Measurements from ENCODE around the gene TBCD. TPM values are rescaled to one million over a fixed set of nuclear protein-coding genes. Genes with fewer than 3 reads are reported as not detected.

The TBCD gene
- total RNA-seq, 1 experiment from 2014 or later, result 129 TPM

DNA sequence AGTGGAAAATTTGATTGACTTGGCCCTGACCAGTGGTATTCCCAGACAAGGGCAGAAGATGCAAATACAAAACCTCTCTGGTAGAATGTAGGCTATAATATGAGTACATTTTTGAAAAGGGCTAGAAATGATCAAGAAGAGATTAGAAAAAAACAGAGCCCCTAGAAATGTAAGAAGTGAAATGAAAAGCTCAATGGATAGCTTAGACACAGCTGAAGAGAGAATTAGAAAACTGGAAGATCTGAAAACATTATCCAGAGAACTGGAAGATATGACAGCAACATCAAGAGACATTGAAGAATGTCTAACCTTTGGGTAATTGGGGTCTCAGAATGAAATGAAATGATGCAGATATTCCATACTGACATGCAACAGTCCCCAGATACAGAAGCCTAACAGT is 193.1 kb downstream of the TBCD start:
- H3K9ac ChIP-seq (ENCODE audit: extremely low read depth, insufficient read length, low read length), result no peak overlapping the region
- H3K4me1 ChIP-seq (ENCODE audit: insufficient read depth, low read length), result no peaks in the 10 kb centered on the region
- H2BK15ac ChIP-seq (ENCODE audit: low read depth, low read length), result no peak overlapping the region
- no peak overlapping the region for H4K91ac ChIP-seq (ENCODE audit: insufficient read length, low read depth, low read length)
- H2BK120ac ChIP-seq (ENCODE audit: low read depth, low read length, poor library complexity, severe bottlenecking), result no peak overlapping the region
- Mint-ChIP-seq H3K27me3 (ENCODE audit: low read depth) (peaks cover 16% of the 10 kb centered on the region), H3K4me3 (no peak overlapping the region), H3K9me3 (peaks cover 74 to 80% of the 10 kb centered on the region in 2 experiments), H3K4me1 (no peaks in the 10 kb centered on the region), H3K36me3 (ENCODE audit: insufficient read depth in 1 of 3, low read depth in 3 of 3) (peaks cover 82 to 92% (median 92%) of the 10 kb centered on the region in 3 experiments), H3K27ac (no peak overlapping the region)
- no peaks in the 10 kb centered on the region for H4K20me1 ChIP-seq (ENCODE audit: control insufficient read depth, insufficient read depth, insufficient read length)
- no peak for DNase-seq
- H2BK12ac ChIP-seq (ENCODE audit: insufficient read length, low read depth, low read length), result no peak overlapping the region
- no peak overlapping the region for H2AK5ac ChIP-seq (ENCODE audit: insufficient read length, low read length)
- peaks cover 72% of the 10 kb centered on the region for H3K9me3 ChIP-seq (ENCODE audit: control insufficient read depth, low read depth, low read length)
- H2BK5ac ChIP-seq (ENCODE audit: insufficient read length, low read length), result no peak overlapping the region
- no peak overlapping the region for H3K27ac ChIP-seq (ENCODE audit: insufficient read length, low read depth, low read length)
- H3K79me1 ChIP-seq (ENCODE audit: insufficient read depth, low read depth, low read length, poor library complexity, severe bottlenecking), result no peaks in the 10 kb centered on the region
- no peaks in the 10 kb centered on the region for H3K79me2 ChIP-seq (ENCODE audit: insufficient read depth, low read length)
- H3K23ac ChIP-seq (ENCODE audit: insufficient read length, low read depth, low read length), result no peak overlapping the region
- no peak overlapping the region for H4K8ac ChIP-seq (replicated peaks; ENCODE audit: insufficient read length, low read depth, low read length)
- no peak overlapping the region for H3K56ac ChIP-seq (ENCODE audit: insufficient read length, low read depth, low read length)
- no peaks in the 10 kb centered on the region for H3K27me3 ChIP-seq (ENCODE audit: insufficient read depth, low read length)
- no peaks in the 10 kb centered on the region for H3K23me2 ChIP-seq (ENCODE audit: insufficient read length, low read depth, low read length, poor library complexity, severe bottlenecking)
- no peak overlapping the region for H2AFZ ChIP-seq (ENCODE audit: low read length)
- no peak overlapping the region for H2BK20ac ChIP-seq (ENCODE audit: low read depth, low read length, poor library complexity, severe bottlenecking)
- no peak overlapping the region for H4K5ac ChIP-seq (ENCODE audit: insufficient read length, low read depth, low read length)
- no peak for TF ChIP-seq CTCF (conservative IDR thresholded peaks at IDR 0.05)
- no peak overlapping the region for H3T11ph ChIP-seq (ENCODE audit: low read length)
- no peak overlapping the region for H3K4ac ChIP-seq (ENCODE audit: low read depth, low read length)
- H3K14ac ChIP-seq (ENCODE audit: insufficient read depth, low read length), result no peak overlapping the region
- no peak overlapping the region for H3K4me2 ChIP-seq (ENCODE audit: insufficient read depth, insufficient read length, low read length)
- H3K18ac ChIP-seq (ENCODE audit: insufficient read length, low read depth, low read length), result no peak overlapping the region
